NT2/D1 (cell line): ENCODE data around the gene TMEM40.

Source experiments
- SUZ12 ChIP-seq: IDR thresholded peaks from 2 replicates; pipeline ENCODE4 v1.6.1; 2011; ENCODE audit not compliant: insufficient read length, insufficient read depth; ENCODE audit errors: extremely low read depth
- YY1 ChIP-seq: IDR thresholded peaks from 2 replicates; pipeline ENCODE4 v1.6.1; 2011; ENCODE audit not compliant: insufficient read length, insufficient read depth
- ZNF274 ChIP-seq: IDR thresholded peaks from 2 replicates; pipeline ENCODE4 v1.6.1; 2011; ENCODE audit warnings: mild to moderate bottlenecking, low read depth, low read length

DNA sequence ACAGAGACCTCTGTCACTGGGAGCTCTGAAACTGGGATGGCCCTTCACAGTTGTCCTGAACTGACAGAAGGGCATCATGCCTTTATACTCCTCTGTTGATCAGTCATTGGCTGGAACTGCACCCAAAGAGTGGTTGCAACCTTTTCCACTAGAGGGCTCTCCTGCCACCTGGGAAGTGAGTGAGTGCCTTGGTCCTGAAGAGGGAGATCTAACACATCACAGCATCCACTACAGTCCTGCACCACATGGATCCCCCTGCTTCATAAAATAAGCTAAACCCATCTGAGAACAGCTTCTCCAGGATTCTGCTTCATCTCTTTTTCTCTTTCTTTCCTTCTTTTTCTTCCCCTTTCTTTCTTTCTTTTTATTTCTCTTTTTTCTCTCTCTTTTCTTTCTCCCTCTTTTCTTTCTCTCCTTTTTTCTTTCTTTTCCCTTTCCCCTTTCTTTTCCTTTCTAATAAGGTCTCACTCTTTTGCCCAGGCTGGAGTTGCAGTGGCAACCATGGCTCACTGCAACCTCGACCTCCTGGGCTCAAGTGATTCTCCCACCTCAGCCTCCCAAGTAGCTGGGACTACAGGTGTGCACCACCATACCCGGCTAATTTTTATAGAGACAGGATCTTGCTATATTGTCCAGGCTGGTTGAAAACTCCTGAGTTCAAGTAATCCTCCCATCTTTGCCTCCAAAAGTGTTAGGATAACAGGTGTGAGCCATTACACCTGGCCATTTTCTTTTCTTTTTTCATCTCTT, 52.4 kb downstream of the TMEM40 start:
- TF ChIP-seq YY1 (no peak), SUZ12 (no peak), ZNF274 (no peak)
